ENCODE measurements around the gene OR2A12. TPM values are rescaled to one million over a fixed set of nuclear protein-coding genes. Genes with fewer than 3 reads are reported as not detected.

Gene OR2A12
- total RNA-seq, 1 donor from 2014 or later = not detected

DNA sequence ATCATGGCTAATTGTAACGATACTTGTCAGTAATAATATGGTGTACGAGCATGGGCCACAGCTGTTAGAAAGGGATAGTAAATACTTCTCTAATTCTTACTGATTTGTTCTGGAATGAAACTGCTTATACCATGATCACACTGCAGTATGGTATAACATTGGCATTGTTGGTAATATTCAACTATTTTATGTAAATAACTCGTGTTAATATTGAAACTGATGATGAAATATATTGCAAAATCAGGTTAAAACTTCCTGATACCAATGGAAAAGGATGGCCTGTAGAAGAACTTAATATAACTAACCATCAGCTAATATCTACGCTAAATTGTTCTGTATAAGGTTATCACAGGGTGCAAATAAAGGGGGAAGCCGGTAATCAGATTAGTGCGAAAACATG is 47.2 kb downstream of the OR2A12 start:
- H3K36me3 ChIP-seq = no peaks in the 10 kb centered on the region
- no peaks in the 10 kb centered on the region for H3K27me3 ChIP-seq (ENCODE audit: low read depth)
- ATAC-seq (no peak), DNase-seq (no peak)
- no peak overlapping the region for H3K4me3 ChIP-seq
- H3K4me1 ChIP-seq = no peaks in the 10 kb centered on the region
- H3K9me3 ChIP-seq = no peaks in the 10 kb centered on the region
- intact Hi-C loops (cut with DNase I) = no loop called here
- no peak overlapping the region for H3K27ac ChIP-seq
- TF ChIP-seq, protein P1, sequence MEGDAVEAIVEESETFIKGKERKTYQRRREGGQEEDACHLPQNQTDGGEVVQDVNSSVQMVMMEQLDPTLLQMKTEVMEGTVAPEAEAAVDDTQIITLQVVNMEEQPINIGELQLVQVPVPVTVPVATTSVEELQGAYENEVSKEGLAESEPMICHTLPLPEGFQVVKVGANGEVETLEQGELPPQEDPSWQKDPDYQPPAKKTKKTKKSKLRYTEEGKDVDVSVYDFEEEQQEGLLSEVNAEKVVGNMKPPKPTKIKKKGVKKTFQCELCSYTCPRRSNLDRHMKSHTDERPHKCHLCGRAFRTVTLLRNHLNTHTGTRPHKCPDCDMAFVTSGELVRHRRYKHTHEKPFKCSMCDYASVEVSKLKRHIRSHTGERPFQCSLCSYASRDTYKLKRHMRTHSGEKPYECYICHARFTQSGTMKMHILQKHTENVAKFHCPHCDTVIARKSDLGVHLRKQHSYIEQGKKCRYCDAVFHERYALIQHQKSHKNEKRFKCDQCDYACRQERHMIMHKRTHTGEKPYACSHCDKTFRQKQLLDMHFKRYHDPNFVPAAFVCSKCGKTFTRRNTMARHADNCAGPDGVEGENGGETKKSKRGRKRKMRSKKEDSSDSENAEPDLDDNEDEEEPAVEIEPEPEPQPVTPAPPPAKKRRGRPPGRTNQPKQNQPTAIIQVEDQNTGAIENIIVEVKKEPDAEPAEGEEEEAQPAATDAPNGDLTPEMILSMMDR (IDR thresholded peaks at IDR 0.05) = no peak

GRCh38 chr7:144134116-144134515 is 48.0 kb downstream of the OR2A12 start:
- intact Hi-C loops (cut with DNase I) = no loop called here
- H3K4me1 ChIP-seq = no peaks in the 10 kb centered on the region
- H3K27me3 ChIP-seq (ENCODE audit: low read depth) = no peaks in the 10 kb centered on the region
- TF ChIP-seq, protein P1 (IDR thresholded peaks at IDR 0.05) = no peak
- ATAC-seq = no peak
- H3K9me3 ChIP-seq = no peaks in the 10 kb centered on the region
- no peak overlapping the region for H3K4me3 ChIP-seq
- H3K36me3 ChIP-seq = no peaks in the 10 kb centered on the region
- DNase-seq = no peak
- no peak overlapping the region for H3K27ac ChIP-seq

DNA sequence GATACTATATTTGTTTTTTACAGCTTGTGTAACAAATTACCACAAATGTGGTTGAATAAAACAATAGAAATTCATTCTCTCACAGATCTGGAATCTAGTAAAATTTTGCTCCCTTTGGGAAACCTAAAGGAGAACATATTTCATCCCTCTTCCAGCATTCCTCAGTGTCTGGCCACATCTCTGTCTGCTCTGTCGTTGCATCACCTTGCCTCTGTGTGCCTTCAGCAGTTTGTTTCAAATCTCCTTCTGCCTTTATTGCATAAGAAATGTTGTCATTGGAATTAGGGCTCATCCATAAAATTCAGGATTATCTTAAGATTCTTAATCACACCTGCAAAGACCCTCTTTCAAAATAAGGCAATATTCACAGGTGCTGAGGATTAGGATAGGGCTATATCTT is 51.4 kb downstream of the OR2A12 start:
- no peak overlapping the region for H3K4me3 ChIP-seq
- intact Hi-C loops (cut with DNase I) = no loop called here
- no peaks in the 10 kb centered on the region for H3K9me3 ChIP-seq
- ATAC-seq = no peak
- H3K4me1 ChIP-seq = no peaks in the 10 kb centered on the region
- no peaks in the 10 kb centered on the region for H3K27me3 ChIP-seq (ENCODE audit: low read depth)
- no peak overlapping the region for H3K27ac ChIP-seq
- DNase-seq = no peak
- H3K36me3 ChIP-seq = no peaks in the 10 kb centered on the region
- TF ChIP-seq, protein P1 (IDR thresholded peaks at IDR 0.05) = no peak

GRCh38 chr7:144142187-144142586 is 56.1 kb downstream of the OR2A12 start:
- H3K27ac ChIP-seq = no peak overlapping the region
- H3K4me1 ChIP-seq = no peaks in the 10 kb centered on the region
- H3K27me3 ChIP-seq (ENCODE audit: low read depth) = no peaks in the 10 kb centered on the region
- TF ChIP-seq, protein P1 (IDR thresholded peaks at IDR 0.05) = no peak
- no peaks in the 10 kb centered on the region for H3K36me3 ChIP-seq
- intact Hi-C loops (cut with DNase I) = no loop called here
- H3K4me3 ChIP-seq = no peak overlapping the region
- peaks cover 2% of the 10 kb centered on the region for H3K9me3 ChIP-seq
- DNase-seq (no peak), ATAC-seq (no peak)

DNA sequence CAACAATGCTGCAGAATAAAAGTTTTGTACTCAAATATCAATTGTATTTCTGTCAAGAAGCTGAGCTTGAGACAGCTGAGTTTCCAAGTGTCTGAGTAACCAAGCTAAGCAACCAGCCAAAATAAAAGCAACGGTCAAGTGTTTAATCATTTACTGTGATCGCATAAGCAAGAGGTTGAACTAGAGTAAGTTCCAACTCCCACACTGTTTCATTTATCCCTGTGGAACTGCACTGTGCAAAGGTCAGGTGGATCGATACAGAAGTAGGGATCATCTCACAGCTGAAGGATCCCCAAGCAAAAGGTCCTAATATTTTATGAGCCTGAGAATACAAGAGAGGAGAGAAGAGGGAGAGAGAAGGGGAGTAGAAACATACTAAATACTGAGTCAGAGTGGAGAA is 58.3 kb downstream of the OR2A12 start:
- no peak overlapping the region for H3K27ac ChIP-seq
- intact Hi-C loops (cut with DNase I) = no loop called here
- TF ChIP-seq, protein P1 (IDR thresholded peaks at IDR 0.05) = no peak
- no peak overlapping the region for H3K4me3 ChIP-seq
- H3K4me1 ChIP-seq = no peaks in the 10 kb centered on the region
- H3K27me3 ChIP-seq (ENCODE audit: low read depth) = no peaks in the 10 kb centered on the region
- H3K9me3 ChIP-seq = peaks cover 24% of the 10 kb centered on the region
- no peak for DNase-seq
- ATAC-seq = no peak
- no peaks in the 10 kb centered on the region for H3K36me3 ChIP-seq
